HEK293 (cell line): Measurements from ENCODE around the gene ZBP1.

ENCODE experiments used
- CTCF ChIA-PET: fragments of 350-600 bp; formaldehyde crosslinking; extraction: SDS; loops from one replicate; lab custom pipeline; 2021; ENCODE audit warnings: antibody characterized with exemption; lab: Yijun Ruan, JAX
- POLR2A ChIA-PET: fragments of 300-600 bp; formaldehyde crosslinking; extraction: SDS; loops from one replicate; lab custom pipeline; 2020; ENCODE audit warnings: antibody characterized with exemption, inconsistent platforms; lab: Yijun Ruan, JAX
- H3K27ac ChIP-seq: fragments of 200-500 bp; sonication (Bioruptor generic); 2 replicates; pipeline ENCODE4 v1.5.1; 2014; ENCODE audit warnings: low read depth, low read length, control low read depth, inconsistent platforms; ENCODE audit errors: extremely low read depth
- H3K36me3 ChIP-seq, 2 experiments: fragments of 200-500 bp in 1 of 2; sonication (Bioruptor generic) in 1 of 2; 1 replicate in 1 of 2; 2 replicates in 1 of 2; pipeline ENCODE4 v1.5.1; 2014 to 2017; ENCODE audit warnings: inconsistent platforms in 2 of 2, low read length in 2 of 2; ENCODE audit not compliant: control insufficient read depth in 2 of 2, insufficient read depth in 1 of 2
- H3K4me1 ChIP-seq: fragments of 200-500 bp; sonication (Bioruptor generic); 2 replicates; pipeline ENCODE4 v1.5.1; 2014; ENCODE audit warnings: mild to moderate bottlenecking, low read length, inconsistent platforms; ENCODE audit not compliant: control insufficient read depth, insufficient read depth
- H3K4me3 ChIP-seq: 2 replicates; pipeline ENCODE4 v1.5.1; 2011; ENCODE audit warnings: low read depth, mild to moderate bottlenecking, control low read depth, low read length, moderate library complexity
- H3K9me3 ChIP-seq: fragments of 200-500 bp; sonication (Bioruptor generic); 2 replicates; pipeline ENCODE4 v1.5.1; 2014; ENCODE audit warnings: low read depth, low read length, inconsistent platforms; ENCODE audit not compliant: control insufficient read depth, insufficient read depth
- GLI4 ChIP-seq: fragments of 450-650 bp; formaldehyde crosslinking; IDR thresholded peaks from 2 replicates; pipeline ENCODE4 v1.5.1; 2016; ENCODE audit warnings: missing biosample characterization, missing genetic modification characterization
- REPIN1 ChIP-seq: fragments of 450-650 bp; formaldehyde crosslinking; IDR thresholded peaks from 2 replicates; pipeline ENCODE4 v1.5.1; 2017; ENCODE audit warnings: missing biosample characterization, missing genetic modification characterization, low read depth
- TCF7L2 ChIP-seq: IDR thresholded peaks from 2 replicates; pipeline ENCODE4 v1.6.1; 2011; ENCODE audit warnings: low read depth, mild to moderate bottlenecking, inconsistent platforms, low read length, moderate library complexity, borderline replicate concordance
- YY1 ChIP-seq: fragments of 450-650 bp; formaldehyde crosslinking; IDR thresholded peaks from 2 replicates; pipeline ENCODE4 v1.5.1; 2018; ENCODE audit warnings: missing biosample characterization, missing genetic modification characterization
- ZBTB11 ChIP-seq: fragments of 450-650 bp; formaldehyde crosslinking; conservative IDR thresholded peaks from 2 replicates; pipeline ENCODE4 v1.5.1; 2016; ENCODE audit warnings: low read depth, missing biosample characterization, missing genetic modification characterization
- ZBTB17 ChIP-seq: fragments of 450-650 bp; formaldehyde crosslinking; IDR thresholded peaks from 2 replicates; pipeline ENCODE4 v1.5.1; 2016; ENCODE audit warnings: missing biosample characterization, missing genetic modification characterization
- ZFP69B ChIP-seq: fragments of 450-650 bp; formaldehyde crosslinking; IDR thresholded peaks from 2 replicates; pipeline ENCODE4 v1.5.1; 2016; ENCODE audit warnings: missing biosample characterization, missing genetic modification characterization
- ZIC2 ChIP-seq: fragments of 450-650 bp; formaldehyde crosslinking; IDR thresholded peaks from 2 replicates; pipeline ENCODE4 v1.5.1; 2016; ENCODE audit warnings: missing biosample characterization, missing genetic modification characterization
- ZNF148 ChIP-seq: fragments of 450-650 bp; formaldehyde crosslinking; IDR thresholded peaks from 2 replicates; pipeline ENCODE4 v1.5.0; 2017; ENCODE audit warnings: missing biosample characterization, missing genetic modification characterization, borderline replicate concordance
- ZNF24 ChIP-seq: fragments of 450-650 bp; formaldehyde crosslinking; IDR thresholded peaks from 2 replicates; pipeline ENCODE4 v1.5.1; 2016; ENCODE audit warnings: missing biosample characterization, missing genetic modification characterization
- ZNF266 ChIP-seq: fragments of 450-650 bp; formaldehyde crosslinking; IDR thresholded peaks from 2 replicates; pipeline ENCODE4 v1.5.1; 2016; ENCODE audit warnings: missing biosample characterization, missing genetic modification characterization, low read depth
- ZNF280C ChIP-seq: fragments of 450-650 bp; formaldehyde crosslinking; IDR thresholded peaks from 2 replicates; pipeline ENCODE4 v1.5.1; 2016; ENCODE audit warnings: missing biosample characterization, missing genetic modification characterization
- ZNF335 ChIP-seq: fragments of 450-650 bp; formaldehyde crosslinking; conservative IDR thresholded peaks from 2 replicates; pipeline ENCODE4 v1.5.1; 2016; ENCODE audit warnings: missing biosample characterization, missing genetic modification characterization
- ZNF398 ChIP-seq: fragments of 450-650 bp; formaldehyde crosslinking; IDR thresholded peaks from 2 replicates; pipeline ENCODE4 v1.5.1; 2017; ENCODE audit warnings: missing biosample characterization, missing genetic modification characterization
- ZNF404 ChIP-seq: fragments of 450-650 bp; formaldehyde crosslinking; IDR thresholded peaks from 2 replicates; pipeline ENCODE4 v1.5.1; 2017; ENCODE audit warnings: missing biosample characterization, missing genetic modification characterization
- ZNF488 ChIP-seq: fragments of 450-650 bp; formaldehyde crosslinking; IDR thresholded peaks from 2 replicates; pipeline ENCODE4 v1.5.1; 2016; ENCODE audit warnings: missing biosample characterization, missing genetic modification characterization
- ZNF777 ChIP-seq: fragments of 450-650 bp; formaldehyde crosslinking; IDR thresholded peaks from 2 replicates; pipeline ENCODE4 v1.5.1; 2017; ENCODE audit warnings: missing biosample characterization, missing genetic modification characterization, borderline replicate concordance
- ZNF792 ChIP-seq: fragments of 450-650 bp; formaldehyde crosslinking; IDR thresholded peaks from 2 replicates; pipeline ENCODE4 v1.5.1; 2016; ENCODE audit warnings: missing biosample characterization, missing genetic modification characterization
- ZNF830 ChIP-seq: fragments of 450-650 bp; IDR thresholded peaks from 2 replicates; pipeline ENCODE4 v1.5.0; 2018; ENCODE audit warnings: missing biosample characterization, missing genetic modification characterization, low read depth, mild to moderate bottlenecking, moderate library complexity

ZBP1 gene

GRCh38 chr20:57656821-57657534 lies 36.8 kb upstream of the ZBP1 start:
- H3K36me3 ChIP-seq: peaks cover 0 to 34% of the 10 kb centered on the region in 2 experiments; a peak in 1 of 3 replicates
- TF ChIP-seq YY1: no peak
- TF ChIP-seq, all 188 proteins: peak for 0
- ChIA-PET CTCF (interaction anchor here (0.6 to 1.7 kb wide), 2 partner anchors 14 to 430 kb away, joined by 3 to 6 read pairs; no protein-coding TSS in a partner anchor), POLR2A (no interaction called here)
- Histone ChIP-seq H3K4me1 (no peaks in the 10 kb centered on the region), H3K4me3 (no peak overlapping the region), H3K9me3 (no peaks in the 10 kb centered on the region), H3K27ac (no peak overlapping the region)

- Histone ChIP-seq H3K36me3 (peaks cover 0 to 37% of the 10 kb centered on the region in 2 experiments; a peak in 1 of 3 replicates), H3K4me3 (no peak overlapping the region)
- POLR2A ChIA-PET: no interaction called here
- TF ChIP-seq TCF7L2 (no peak), ZNF148 (tag by site-specific recombination) (no peak), ZNF266 (tag by site-specific recombination) (no peak), ZBTB11 (tag by site-specific recombination) (no peak), ZFP69B (tag by site-specific recombination) (no peak), ZNF488 (tag by site-specific recombination) (no peak), ZNF830 (tag by site-specific recombination) (no peak), ZBTB17 (tag by site-specific recombination) (no peak)
- TF ChIP-seq, all 188 proteins: peak for 0
- Histone ChIP-seq H3K27ac (no peak overlapping the region), H3K9me3 (no peaks in the 10 kb centered on the region), H3K4me1 (no peaks in the 10 kb centered on the region)
- CTCF ChIA-PET: interaction anchor here (1.7 kb wide), 1 partner anchor 431 kb away, joined by 6 read pairs; no protein-coding TSS in a partner anchor
Measured at GRCh38 chr20:57656252-57656820, 36.1 kb upstream of the ZBP1 start.

GRCh38 chr20:57655809-57656155 lies 35.6 kb upstream of the ZBP1 start:
- no peak overlapping the region for H3K27ac ChIP-seq
- ChIA-PET CTCF (interaction anchor here (0.6 to 1.7 kb wide), 3 partner anchors 77 to 537 kb away, joined by 3 to 6 read pairs (median 3); no protein-coding TSS in a partner anchor), POLR2A (no interaction called here)
- TF ChIP-seq ZNF404 (tag by site-specific recombination): no peak
- TF ChIP-seq ZNF398 (tag by site-specific recombination): no peak
- no peak for TF ChIP-seq ZNF777
- TF ChIP-seq ZNF24 (tag by site-specific recombination): no peak
- no peak for TF ChIP-seq ZNF335
- no peak for TF ChIP-seq GLI4 (tag by site-specific recombination)
- TF ChIP-seq ZNF280C (tag by site-specific recombination): no peak
- no peak for TF ChIP-seq ZIC2
- TF ChIP-seq ZNF792 (tag by site-specific recombination): no peak
- TF ChIP-seq REPIN1 (tag by site-specific recombination): no peak

More at GRCh38 chr20:57655809-57656155, 35.6 kb upstream of the ZBP1 start:
- H3K4me3 ChIP-seq: no peak overlapping the region
- peaks cover 0 to 41% of the 10 kb centered on the region in 2 experiments; a peak in 1 of 3 replicates for H3K36me3 ChIP-seq
- no peaks in the 10 kb centered on the region for H3K4me1 ChIP-seq
- no peaks in the 10 kb centered on the region for H3K9me3 ChIP-seq
